Right kidney (tissue), 1 donor: ENCODE data around the gene PCSK4.
"Not testable (repeated sequence)": the region's sequence is repeated elsewhere in the genome, so short reads cannot be mapped to it uniquely, and the experiment has no call there.

ENCODE experiments used
- DNase-seq: peaks from one replicate; pipeline ENCODE4 v3.0.0-alpha.2; 2016

The PCSK4 gene

DNA sequence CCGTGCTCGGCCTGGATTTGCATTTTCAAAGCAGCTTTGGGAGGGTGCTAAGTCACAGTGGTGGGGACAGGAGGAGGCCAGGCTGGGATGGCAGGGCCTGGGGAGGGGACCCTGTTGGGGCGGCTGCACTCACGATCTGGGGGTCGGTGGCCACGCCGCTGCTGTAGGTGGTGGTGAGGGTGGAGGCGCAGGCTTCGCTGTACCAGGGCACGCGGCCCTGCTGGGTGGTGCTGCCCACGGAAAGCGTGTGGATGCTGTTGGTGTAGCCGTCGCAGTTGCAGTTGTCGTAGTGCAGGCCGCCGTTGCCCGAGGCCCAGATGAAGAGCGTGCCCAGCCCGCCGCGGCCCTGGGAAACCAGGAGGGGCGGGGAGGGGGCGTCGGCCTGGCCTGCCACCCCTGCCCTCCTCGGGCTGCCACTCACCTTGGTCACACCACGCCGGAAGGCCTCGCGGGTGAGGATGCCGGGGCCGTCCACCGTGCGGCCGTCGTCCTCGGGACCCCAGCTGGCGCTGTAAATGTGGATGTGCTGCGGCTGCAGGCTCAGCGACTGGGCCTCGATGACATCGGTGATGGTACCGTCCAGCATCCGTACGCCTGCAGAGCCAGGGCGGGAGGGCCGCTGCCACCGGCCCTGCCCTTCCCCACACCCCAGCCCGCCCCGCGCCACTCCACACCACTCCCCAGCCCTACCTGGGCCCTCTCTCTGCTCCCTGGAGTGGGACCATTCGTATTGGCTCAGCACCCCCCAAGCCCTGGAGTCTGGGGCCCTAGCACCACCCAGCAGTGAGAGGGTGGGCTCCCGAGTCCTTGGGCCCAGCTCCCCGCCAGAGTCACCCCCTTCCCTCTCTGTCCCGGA lies 3.2 kb downstream of the PCSK4 start:
- DNase-seq = no peak

DNA sequence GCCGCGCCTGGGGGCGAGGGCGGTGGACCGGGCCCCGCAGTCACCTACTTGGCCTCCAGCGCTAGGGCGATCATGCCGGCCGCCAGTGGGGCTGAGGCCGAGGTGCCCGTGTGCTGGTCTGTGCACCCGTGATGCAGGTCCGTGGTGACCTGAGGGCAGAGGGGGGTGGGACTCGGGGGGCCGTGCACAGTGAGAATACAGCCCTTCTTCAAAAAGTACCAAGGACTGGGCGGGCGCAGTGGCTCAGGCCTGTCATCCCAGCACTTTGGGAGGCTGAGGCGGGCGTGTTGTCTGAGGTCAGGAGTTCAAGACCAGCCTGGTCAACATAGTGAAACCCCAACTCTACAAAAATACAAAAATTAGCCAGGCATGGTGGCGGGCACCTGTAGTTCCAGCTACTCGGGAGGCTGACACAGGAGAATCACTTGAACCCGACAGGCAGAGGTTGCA lies 6.1 kb downstream of the PCSK4 start:
- DNase-seq = no peak

GRCh38 chr19:1483131-1483978 lies 6.8 kb downstream of the PCSK4 start:
- DNase-seq = no peak

DNA sequence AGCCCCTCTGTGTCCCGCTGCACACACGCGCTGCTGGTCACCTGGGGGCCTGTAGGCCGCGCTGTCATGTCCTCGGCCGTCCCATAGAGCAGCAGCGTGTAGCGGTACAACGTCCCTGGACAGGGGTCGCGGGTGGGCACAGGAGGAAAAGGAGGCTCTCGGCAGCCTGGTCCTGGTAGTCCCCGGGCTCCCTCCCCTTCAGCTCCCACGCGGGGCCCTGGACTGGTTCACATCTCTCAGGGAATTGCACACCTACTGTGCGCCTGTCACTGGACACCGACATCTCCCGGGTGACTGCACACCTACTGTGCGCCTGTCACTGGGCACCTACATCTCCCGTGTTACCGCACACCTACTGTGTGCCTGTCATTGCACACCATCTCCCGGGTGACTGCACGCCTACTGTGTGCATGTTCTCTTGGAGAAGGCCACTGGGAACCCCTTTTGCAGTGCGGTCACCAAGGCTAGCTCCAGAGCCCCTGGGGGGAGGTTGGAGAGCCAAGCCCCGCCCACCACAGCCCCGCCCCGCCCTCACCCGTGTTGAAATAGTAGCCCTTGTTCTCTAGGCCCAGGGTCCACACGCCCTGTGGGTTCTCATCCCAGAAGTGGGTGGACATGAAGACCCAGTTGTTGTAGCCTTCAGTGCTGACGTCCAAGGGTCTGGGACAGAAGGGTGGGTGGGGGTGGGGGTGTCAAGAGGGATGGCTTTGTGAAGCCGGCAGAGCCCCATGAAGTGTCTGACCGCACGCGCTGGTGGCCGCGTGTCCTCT lies 7.6 kb downstream of the PCSK4 start:
- no peak for DNase-seq

DNA sequence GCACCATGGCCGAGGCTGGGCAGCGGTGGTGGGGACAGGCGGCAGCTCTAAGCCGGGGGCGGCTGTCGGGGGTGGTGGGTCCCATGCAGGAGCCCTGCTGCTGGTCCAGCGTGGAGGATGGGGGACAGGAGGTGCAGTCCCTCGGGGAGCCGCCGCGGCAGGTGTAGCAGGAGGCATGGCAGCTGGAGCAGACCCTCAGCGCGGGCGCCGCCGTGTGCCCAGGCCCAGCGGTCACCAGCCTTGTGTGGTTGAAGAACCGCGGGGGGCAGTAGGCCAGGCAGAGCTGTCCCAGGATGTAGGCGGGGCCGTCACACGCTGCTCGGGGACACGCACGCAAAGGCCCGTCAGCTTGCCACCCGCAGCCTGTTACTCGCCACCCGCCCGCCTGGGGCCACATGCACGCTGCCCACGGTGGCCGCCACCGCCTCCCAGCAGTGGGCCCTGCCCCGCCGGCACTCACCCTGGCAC lies 8.2 kb downstream of the PCSK4 start:
- DNase-seq = no peak

- no peak for DNase-seq
Observed at GRCh38 chr19:1481224-1481892, 8.8 kb downstream of the PCSK4 start.

DNA sequence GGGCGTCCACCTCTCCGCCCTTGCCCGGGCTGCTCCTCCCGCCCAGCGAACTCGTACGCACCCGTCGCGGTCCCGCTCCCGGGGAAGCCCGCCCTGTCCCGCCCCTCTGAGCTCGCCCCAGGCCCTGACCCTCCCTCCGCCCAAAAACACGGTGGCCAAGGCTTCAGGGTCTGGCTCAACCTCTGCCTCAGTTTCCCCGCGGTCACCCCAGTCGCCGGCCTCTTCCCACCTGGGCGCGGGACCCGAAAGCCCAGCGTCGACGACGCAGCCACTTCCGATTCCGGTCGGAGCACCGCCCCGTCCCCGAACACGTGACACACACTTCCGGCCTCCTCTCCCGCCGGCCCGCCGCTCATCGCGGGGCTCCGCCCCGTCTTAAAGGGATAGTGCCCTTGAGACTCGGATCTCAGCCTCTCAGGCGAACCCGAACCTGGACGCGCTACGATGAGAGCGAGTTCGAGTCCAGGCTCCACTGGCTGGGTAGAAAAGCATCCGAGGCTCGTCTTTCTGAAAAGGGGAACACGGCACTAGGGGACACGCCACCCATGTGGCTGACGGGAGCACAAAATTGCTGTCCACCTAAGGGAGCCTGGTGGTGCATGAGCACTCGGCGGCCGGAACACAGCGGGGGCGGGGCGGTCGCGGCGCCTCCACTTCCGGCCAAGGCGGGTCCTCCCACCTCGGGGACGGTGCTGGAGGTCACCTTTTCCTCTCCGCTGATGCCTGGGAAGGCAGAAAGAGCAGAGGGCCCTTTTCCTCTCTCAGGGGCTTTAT lies 11.0 kb downstream of the PCSK4 start, which contains the start of gene C19orf25:
Gene C19orf25, minus strand, starts transcription at position 282 of the 774 bp plus-strand sequence. CDS start 312 bp downstream, outside the sequence.
- peak; percentile 91 for DNase-seq

GRCh38 chr19:1477056-1477455 lies 13.1 kb downstream of the PCSK4 start:
- DNase-seq = not testable (repeated sequence)

GRCh38 chr19:1475751-1476437 lies 14.3 kb downstream of the PCSK4 start:
- no peak for DNase-seq

DNA sequence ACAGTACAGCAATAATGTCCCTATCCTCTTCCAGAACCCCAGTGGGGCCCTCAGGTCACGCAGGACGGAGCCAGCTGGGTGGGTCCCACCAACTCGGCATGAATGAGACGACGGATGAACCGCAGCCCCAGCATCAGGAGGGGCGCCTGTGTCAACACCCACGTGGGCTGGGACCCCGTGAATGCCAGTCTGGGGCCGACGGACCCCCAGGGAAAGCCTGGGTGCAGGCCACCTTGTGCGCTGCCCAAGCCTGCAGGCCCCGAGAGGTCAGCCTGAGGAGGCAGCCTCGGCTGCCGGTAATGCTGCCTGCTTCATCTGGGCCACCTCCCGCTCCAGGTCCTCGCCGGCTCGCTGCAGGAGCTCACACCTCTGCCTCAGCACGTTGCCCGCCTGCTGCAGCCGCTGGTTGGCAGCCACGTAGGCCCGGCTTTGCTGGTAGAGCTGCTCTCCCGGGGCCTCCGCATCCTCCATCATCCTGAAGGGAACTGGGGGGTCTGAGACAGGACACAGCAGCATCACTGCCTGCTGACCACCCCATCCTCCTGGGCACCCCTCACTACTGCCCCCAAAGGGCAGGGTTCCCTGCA lies 15.3 kb downstream of the PCSK4 start:
- no peak for DNase-seq

DNA sequence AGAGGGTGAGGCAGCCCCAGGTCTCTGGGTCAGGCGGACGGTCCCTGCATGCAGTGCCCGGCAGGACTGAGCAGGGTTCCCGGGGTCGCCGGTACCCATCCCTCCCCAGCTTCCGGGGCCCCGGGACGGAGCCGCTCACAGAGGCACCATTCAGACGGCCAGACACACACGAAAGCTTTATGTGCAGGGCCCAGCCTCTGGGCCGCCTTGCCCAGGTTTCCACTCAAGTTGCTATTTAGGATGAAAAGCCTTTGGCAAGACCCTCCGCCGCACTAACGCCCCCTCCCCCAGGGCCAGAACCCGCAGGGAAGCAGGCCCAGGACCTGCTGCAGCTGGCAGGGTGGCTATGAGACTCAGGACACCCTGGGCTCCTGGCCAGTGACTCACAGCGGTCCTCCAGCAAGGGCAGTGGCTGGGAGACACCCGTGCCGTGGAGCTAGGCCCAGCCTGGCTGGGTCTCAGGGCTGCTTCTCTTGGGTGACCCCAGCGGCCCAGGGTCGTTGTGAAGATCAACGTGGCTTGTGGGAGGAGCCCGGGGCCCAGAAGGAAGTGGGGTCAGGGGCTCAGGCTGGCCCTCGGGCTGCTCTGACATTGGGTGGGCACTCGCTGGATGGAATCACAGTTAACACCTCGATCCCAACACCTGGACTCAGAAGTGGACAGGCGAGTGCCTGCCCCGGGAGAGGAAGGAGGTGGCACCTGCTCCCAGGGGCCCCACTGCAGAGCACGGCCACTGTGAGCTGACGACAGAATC lies 16.0 kb downstream of the PCSK4 start:
- DNase-seq = no peak

GRCh38 chr19:1473085-1473851 lies 16.9 kb downstream of the PCSK4 start:
- no peak for DNase-seq

- DNase-seq = no peak
Observed at GRCh38 chr19:1472231-1473084, 17.7 kb downstream of the PCSK4 start.

- DNase-seq = no peak
Observed at GRCh38 chr19:1471515-1472160, 18.5 kb downstream of the PCSK4 start.

DNA sequence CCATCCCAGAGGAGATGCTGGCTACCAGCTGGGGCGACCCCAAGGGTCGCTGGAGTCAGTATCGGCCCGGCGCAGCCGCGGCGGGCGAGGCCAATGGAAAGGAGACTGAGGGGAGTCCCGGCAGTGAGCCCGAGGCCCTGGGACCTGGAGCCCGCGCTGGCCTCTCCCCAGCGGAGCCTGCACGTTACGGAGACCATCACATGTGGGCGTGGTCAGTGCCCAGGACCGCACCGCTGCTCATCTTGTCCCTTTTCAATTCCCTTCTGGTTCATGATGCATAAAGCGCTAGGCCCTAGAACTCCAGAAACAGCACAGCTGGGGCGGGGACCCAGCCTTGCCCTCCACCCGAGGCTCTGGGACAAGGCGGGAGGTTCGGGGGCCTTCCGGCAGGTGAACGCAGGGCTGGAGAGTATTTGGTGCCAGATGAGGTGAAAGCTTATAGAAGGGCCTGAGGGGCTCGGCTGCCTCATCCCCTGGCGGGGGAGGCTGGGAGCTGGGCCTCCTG lies 19.1 kb downstream of the PCSK4 start:
- DNase-seq = peak; percentile 64

GRCh38 chr19:1470305-1471009 lies 19.7 kb downstream of the PCSK4 start:
- peak; percentile 63 for DNase-seq
